ENCODE results near the gene RFXANK.
A peak's percentile ranks its signal among the peaks of the same experiment; 100 is the strongest.
"Not testable (repeated sequence)": the region's sequence is repeated elsewhere in the genome, so short reads cannot be mapped to it uniquely, and the experiment has no call there.

The RFXANK gene

GRCh38 chr19:19205416-19206410 lies 13.7 kb downstream of the RFXANK start:
- peak in 46 of 56 donors; percentile 15 to 87 (median 60) for DNase-seq

GRCh38 chr19:19206938-19207337 lies 14.9 kb downstream of the RFXANK start:
- DNase-seq, result no peak

GRCh38 chr19:19207637-19208572 lies 15.8 kb downstream of the RFXANK start:
- DNase-seq, result peak in 47 of 56 donors; percentile 6 to 80 (median 53)

- no peak for DNase-seq
Measured at GRCh38 chr19:19209372-19209771, 17.3 kb downstream of the RFXANK start.

- DNase-seq, result peak in 25 of 56 donors; percentile 5 to 61 (median 23)
Measured at GRCh38 chr19:19211499-19212420, 19.7 kb downstream of the RFXANK start, which contains the start of gene NCAN. Gene NCAN, plus strand, starts transcription at chr19:19211958. Its CDS starts 4,996 bp downstream, at chr19:19216954.

- no peak for DNase-seq
Measured at GRCh38 chr19:19212916-19213315, 20.9 kb downstream of the RFXANK start.

- peak in 9 of 56 donors; percentile 12 to 33 (median 19) for DNase-seq
Measured at GRCh38 chr19:19213426-19214158, 21.5 kb downstream of the RFXANK start.

- peak in 4 of 56 donors; percentile 18 to 20 (median 20) for DNase-seq
Measured at GRCh38 chr19:19214159-19214490, 22.1 kb downstream of the RFXANK start.

- peak in 1 of 56 donors; percentile 16 for DNase-seq
Measured at GRCh38 chr19:19214892-19215291, 22.8 kb downstream of the RFXANK start.

GRCh38 chr19:19215792-19216191 lies 23.7 kb downstream of the RFXANK start:
- no peak for DNase-seq

GRCh38 chr19:19217099-19217498 lies 25.0 kb downstream of the RFXANK start:
- no peak for DNase-seq

- no peak for DNase-seq
Measured at GRCh38 chr19:19218911-19219310, 26.9 kb downstream of the RFXANK start.

GRCh38 chr19:19221000-19221399 lies 28.9 kb downstream of the RFXANK start:
- DNase-seq, result not testable (repeated sequence)

- DNase-seq, result no peak
Measured at GRCh38 chr19:19223060-19223459, 31.0 kb downstream of the RFXANK start.

- DNase-seq, result no peak
Measured at GRCh38 chr19:19223636-19224035, 31.6 kb downstream of the RFXANK start.

GRCh38 chr19:19224150-19224851 lies 32.2 kb downstream of the RFXANK start:
- no peak for DNase-seq

GRCh38 chr19:19224852-19225494 lies 32.9 kb downstream of the RFXANK start:
- DNase-seq, result peak in 1 of 56 donors; percentile 16

GRCh38 chr19:19226204-19226603 lies 34.1 kb downstream of the RFXANK start:
- DNase-seq, result no peak

- no peak for DNase-seq
Measured at GRCh38 chr19:19226663-19227062, 34.6 kb downstream of the RFXANK start.
